NCI-H1092 treated with DMSO at 0.1 percent for 48 hours (cell line): ENCODE data around the gene RNU1-4.
A peak's percentile ranks its signal among the peaks of the same experiment; 100 is the strongest.
"Not testable (repeated sequence)": the region's sequence is repeated elsewhere in the genome, so short reads cannot be mapped to it uniquely, and the experiment has no call there.

ENCODE experiments used
- DNase-seq: peaks from one replicate; lab custom pipeline; 2025; lab: John Stamatoyannopoulos, UW

Gene RNU1-4

GRCh38 chr1:16708704-16709103, 31.6 kb upstream of the RNU1-4 start:
- not testable (repeated sequence) for DNase-seq

- DNase-seq: not testable (repeated sequence)
Measured at GRCh38 chr1:16709659-16710087, 30.6 kb upstream of the RNU1-4 start.

- peak; percentile 20 for DNase-seq
Measured at GRCh38 chr1:16710618-16711017, 29.7 kb upstream of the RNU1-4 start.

GRCh38 chr1:16712131-16712530, 28.2 kb upstream of the RNU1-4 start:
- DNase-seq: not testable (repeated sequence)

DNA sequence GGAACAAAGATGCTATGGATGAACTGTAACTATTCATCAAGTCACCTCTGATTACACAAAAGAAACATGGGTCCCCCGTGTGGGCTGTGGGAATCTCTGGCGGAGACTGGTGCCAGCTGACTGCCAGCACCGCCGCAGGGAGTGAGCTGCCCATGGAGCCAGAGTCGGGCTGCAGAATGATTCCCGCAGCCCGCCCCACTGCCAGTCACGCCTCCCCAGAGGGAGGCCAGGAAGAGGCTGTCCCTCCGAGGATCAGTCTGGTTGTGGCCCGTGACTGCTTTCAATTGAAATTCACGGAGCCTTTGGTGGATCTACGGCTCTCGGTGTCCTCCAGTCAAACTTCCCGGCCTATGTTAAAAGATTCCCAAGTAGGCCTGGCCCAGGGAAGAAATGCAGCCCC, 27.7 kb upstream of the RNU1-4 start:
- not testable (repeated sequence) for DNase-seq

DNA sequence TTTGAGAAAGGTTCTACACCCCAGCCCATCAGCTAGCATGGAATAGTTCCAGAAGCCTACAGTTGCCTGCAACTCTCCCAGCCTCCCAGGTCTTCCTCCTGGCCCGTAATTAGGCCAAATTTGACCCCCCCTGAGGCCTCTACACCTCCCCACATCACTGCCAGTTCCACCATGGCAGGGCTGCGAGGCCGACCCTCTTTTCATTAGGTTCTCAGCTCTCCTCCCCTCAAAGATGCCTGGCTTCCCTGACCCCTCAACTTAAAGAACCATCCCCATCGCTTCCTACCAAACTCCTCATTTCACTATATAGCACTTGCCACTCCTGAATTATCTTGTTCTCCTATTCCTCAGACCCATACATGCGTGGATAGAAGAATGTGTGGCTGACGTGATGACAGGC, 27.3 kb upstream of the RNU1-4 start:
- not testable (repeated sequence) for DNase-seq

- DNase-seq: not testable (repeated sequence)
Measured at GRCh38 chr1:16713480-16713879, 26.8 kb upstream of the RNU1-4 start.

GRCh38 chr1:16716691-16717335, 23.5 kb upstream of the RNU1-4 start:
- DNase-seq: no peak

DNA sequence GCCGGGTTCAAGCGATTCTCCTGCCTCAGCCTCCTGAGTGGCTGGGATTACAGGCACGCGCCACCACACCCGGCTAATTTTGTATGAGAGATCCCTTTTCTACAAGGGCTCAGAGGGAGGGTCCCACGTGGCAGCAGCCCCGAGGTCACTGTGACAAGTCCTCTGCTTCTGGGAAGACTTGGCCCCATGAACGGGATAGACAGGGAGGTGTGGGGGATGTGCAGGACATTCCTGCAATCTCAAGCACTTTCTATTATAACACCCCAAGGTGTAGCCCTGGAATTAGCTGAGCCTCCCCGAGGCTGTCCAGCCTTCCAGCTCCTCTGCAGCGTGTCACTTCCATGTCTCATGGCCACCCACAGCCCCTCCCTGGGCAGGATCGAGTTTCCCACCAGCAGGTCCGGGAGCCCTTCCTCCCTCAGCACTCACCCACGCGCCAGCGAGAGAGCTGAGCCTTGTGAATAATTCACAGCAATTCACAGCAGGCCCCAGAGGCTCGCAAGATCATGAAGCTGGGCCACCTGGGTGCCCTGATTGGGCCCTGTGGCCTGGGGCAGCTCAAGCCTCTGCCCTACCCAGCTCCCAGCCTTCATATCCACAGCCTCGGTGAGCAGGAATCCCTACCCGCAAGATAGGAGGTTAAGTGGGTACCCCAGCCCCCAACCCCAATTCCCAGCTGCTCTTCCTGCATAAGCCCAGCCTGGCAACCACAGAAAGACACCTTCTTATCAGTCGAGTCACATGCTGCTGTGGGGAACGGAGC, 22.8 kb upstream of the RNU1-4 start:
- DNase-seq: no peak

- DNase-seq: not testable (repeated sequence)
Measured at GRCh38 chr1:16718099-16718907, 22.0 kb upstream of the RNU1-4 start.

- no peak for DNase-seq
Measured at GRCh38 chr1:16718908-16719533, 21.3 kb upstream of the RNU1-4 start.

DNA sequence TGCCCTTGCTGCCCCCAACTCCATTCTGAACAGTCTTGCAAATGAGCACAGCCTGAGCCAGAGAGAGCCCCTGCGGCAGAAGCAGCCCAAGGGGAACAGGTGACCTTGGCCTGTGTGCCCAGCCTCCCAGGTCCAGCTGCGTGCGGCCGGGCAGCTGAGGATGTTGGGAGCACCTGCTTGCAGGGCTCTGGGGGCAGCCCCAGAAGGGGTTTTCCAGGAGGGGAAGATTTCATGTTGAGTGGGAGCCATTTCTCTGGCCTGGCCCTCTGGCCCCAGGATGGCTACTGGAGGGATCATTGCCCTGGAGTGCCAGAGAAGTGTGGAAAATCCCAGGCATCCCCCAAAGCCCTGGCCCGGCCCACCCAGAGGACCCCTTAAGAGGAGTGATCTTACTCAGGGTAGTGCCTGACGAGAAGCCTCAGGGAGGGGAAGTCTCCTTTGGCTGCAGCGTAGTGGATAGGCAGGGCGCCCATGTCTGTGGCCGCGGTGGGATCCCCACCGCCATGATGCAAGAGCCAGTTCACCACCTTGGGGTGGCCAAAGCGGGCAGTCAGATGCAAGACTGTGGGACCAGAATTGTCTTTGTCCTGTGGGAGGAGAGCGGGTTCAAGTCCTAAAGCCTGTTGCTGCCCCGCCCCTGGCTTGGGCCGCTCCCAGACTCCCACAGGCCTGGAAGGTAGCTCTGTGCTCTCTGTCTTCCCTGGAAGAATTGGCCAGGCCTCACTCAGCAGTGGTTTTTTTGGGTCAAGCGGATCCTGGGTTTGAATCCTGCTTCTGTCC, 20.6 kb upstream of the RNU1-4 start:
- no peak for DNase-seq

DNA sequence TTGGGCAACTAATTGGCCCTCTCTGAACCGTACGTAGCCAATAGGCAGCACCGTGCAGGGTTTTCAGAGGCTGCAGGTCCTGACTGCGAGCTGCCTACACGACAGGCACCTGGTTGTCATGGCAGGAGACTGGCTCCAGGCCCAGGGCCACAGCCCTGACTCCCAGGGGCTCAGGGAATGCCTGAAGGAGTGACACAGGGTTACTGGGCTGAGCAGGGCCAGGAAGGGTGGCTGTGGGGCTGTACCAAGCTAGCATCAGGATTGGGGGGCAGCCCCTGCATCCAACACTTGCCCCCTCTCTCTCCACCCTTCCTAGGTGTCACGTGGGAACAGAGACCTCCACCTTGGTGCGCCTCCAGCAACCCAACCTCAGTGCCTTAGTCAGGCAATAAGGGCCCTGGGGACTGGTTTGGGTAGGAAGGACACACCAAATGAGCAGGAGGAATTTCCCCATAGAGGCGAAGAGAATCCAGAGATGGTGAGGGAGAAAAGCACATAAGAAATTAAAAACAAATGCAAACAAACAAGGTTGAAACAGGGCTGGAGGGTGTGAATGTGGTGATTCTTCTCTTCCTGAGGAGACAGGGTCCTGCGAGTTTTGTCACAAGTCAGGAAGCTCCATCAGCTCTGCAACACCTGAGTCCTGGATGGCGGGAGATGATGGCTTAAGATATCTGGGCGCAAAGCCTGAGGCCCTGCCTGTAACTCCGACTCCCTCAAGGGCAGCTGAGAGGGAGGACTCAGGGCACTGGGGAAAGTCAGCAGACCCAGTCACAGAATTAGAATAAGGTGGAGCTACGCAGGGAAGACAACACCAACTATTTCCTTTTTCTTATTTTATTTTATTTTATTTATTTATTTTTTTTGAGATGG, 19.7 kb upstream of the RNU1-4 start:
- no peak for DNase-seq

DNA sequence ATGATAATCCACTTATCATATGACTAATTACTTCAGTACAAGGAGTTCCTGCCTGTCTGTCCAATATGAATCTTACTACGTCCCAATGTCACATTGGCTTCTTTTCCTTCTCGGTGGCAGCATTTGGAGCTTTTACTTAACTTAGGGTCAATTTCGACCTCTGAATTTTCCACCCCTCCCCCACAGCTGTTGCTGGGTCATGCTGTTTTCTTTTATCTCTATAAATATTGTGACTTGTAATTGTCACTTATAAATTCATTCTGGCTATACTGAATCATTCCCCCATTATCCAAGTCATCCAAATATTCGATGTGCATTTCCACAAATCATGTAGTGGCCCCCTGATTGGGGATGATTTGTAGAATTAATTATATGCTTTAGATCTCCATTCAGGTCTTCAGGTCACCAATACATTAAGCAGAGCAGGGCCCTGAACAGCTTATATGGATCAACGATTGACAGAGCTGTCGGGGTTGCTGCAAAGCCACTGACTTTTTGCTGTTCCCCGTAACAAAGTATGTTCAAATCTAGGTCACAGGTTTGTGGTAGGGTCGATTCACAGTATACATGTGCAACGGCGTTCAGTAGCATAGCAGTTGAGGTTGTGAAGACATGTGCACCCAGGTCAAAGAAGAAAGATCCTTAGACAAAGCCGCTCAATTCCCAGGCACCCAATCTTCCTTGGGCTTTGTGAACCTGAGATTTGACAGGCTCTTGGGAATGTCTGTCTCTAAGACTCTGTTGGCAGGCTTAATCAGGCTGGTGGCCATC, 18.3 kb upstream of the RNU1-4 start:
- DNase-seq: no peak

DNA sequence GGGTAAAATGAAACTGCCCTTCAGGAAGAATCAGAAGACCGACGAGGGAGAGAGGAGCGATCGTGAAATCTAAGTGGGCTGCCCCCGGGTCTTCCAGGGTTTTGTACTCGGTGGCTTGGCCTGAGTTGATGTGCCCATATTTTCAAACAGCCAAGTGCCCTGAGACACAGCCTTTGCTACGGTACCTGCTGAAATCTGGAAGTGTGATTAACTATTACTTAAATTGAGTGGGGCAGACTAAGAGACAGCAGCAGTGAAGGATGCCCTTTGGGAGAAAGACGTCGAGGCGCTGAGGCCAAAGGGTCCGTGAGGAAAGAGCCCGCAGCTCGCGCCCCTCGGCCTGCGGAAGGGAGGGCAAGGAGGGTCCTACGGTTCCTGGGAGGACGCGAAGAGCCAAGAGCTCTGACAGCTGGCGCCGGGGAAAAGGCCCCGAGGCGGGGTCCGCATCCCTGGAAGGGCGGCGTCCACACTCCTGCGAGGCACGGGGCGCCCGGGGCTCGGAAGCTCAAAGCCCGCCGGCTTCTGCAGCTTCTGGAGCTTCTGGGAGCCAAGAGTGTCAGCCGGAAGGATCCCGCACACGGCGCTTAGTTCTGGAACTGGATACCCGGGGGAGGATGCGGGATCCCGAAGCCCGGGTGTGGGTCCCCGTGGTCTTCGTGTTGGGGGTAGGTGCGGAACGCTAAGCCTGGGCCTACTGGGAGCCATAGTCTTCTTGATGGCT, 15.4 kb upstream of the RNU1-4 start:
- DNase-seq: no peak

DNA sequence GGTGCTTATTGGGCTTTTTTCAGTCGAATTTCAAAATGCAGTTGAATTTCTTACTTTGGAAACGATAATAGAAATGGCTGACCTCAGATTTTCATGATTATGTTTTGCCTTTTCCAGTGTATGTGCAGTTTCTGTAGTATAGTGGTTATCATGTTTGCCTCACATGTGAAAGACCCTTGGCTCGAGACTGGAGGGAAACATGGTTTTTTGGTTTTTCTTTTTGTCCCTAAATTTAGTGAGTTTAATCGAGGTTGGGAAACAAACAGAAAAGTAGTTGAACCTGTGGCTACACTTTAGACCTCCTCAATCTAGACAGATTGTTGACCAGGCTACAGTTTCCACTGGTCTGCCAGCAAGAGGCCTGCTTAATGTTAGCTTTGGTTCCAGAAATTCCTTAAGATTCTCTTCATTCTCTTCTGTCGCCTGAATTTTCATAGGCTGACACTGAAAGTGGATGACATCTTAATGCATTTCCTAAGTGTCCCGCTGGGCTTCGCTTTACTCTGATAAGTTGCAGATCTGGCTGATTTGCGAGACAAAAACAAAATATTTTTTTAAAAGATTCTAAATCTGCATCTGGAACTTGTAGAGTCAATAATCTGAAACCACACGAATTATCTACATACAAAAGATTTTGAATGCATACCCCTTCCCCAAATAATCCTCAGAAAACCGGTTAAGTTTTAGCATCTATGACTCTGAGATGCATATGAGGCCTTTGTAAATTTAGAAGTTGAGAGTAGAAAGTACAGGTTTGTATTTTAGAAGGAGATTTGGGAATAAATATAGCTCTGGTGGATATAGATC, 14.7 kb upstream of the RNU1-4 start:
- not testable (repeated sequence) for DNase-seq

- no peak for DNase-seq
Measured at GRCh38 chr1:16727190-16728111, 12.9 kb upstream of the RNU1-4 start.
